CD4-positive, alpha-beta memory T cell (primary cell): Measurements from ENCODE around the gene LMO7. TPM values are rescaled to one million over a fixed set of nuclear protein-coding genes. Genes with fewer than 3 reads are reported as not detected.

ENCODE experiments used
- CTCF ChIA-PET: fragments of 350-600 bp; sonication (Branson Sonifier 250); formaldehyde crosslinking; loops from one replicate; lab custom pipeline; 2021; ENCODE audit warnings: inconsistent platforms; ENCODE audit not compliant: partially characterized antibody; lab: Charles Lee
- POLR2A ChIA-PET: fragments of 350-600 bp; sonication (Branson Sonifier 250); formaldehyde crosslinking; loops from one replicate; lab custom pipeline; 2021; ENCODE audit not compliant: partially characterized antibody; lab: Charles Lee
- DNase-seq, 5 donors: peaks; one replicate each; pipeline versions ENCODE4 v3.0.0 to v3.0.0-alpha.2; 2020 to 2022; ENCODE audit warnings: mixed read lengths in 1 of 5
- H3K27ac ChIP-seq: one replicate; pipeline ENCODE4 v1.7.0; 2013; ENCODE audit warnings: low read depth, low read length
- H3K27me3 ChIP-seq: 2 replicates; pipeline ENCODE4 v1.7.0; 2013; ENCODE audit warnings: mild to moderate bottlenecking, low read length, moderate library complexity; ENCODE audit not compliant: insufficient read depth
- H3K36me3 ChIP-seq: 2 replicates; pipeline ENCODE4 v1.7.0; 2013; ENCODE audit warnings: mild to moderate bottlenecking, low read length, moderate library complexity; ENCODE audit not compliant: insufficient read depth
- H3K4me1 ChIP-seq: 2 replicates; pipeline ENCODE4 v1.7.0; 2013; ENCODE audit warnings: mild to moderate bottlenecking, low read length, moderate library complexity; ENCODE audit not compliant: insufficient read depth
- H3K4me3 ChIP-seq, 2 donors: one replicate each; pipeline ENCODE4 v1.7.0; 2013; ENCODE audit warnings: low read length in 2 of 2, mild to moderate bottlenecking in 1 of 2
- H3K9me3 ChIP-seq, 2 donors: one replicate each; pipeline ENCODE4 v1.7.0; 2013; ENCODE audit warnings: low read length in 2 of 2, control low read depth in 1 of 2; ENCODE audit not compliant: control insufficient read depth in 1 of 2
- H3K27ac Mint-ChIP-seq, 7 donors: one replicate each; pipeline ENCODE4 v1.8.0; 2020 to 2021; ENCODE audit warnings: mixed read lengths in 7 of 7, mild to moderate bottlenecking in 6 of 7, inconsistent platforms in 3 of 7, moderate library complexity in 3 of 7
- H3K27me3 Mint-ChIP-seq, 2 donors: one replicate each; pipeline ENCODE4 v1.8.0; 2020 to 2021; ENCODE audit warnings: mixed read lengths in 2 of 2
- H3K36me3 Mint-ChIP-seq, 2 donors: one replicate each; pipeline ENCODE4 v1.8.0; 2020 to 2021; ENCODE audit warnings: mixed read lengths in 2 of 2, inconsistent platforms in 1 of 2, mild to moderate bottlenecking in 1 of 2
- H3K4me1 Mint-ChIP-seq, 4 donors: one replicate each; pipeline ENCODE4 v1.8.0; 2020 to 2021; ENCODE audit warnings: mixed read lengths in 4 of 4, mild to moderate bottlenecking in 1 of 4
- H3K4me3 Mint-ChIP-seq, 8 donors: one replicate each; pipeline ENCODE4 v1.8.0; 2020 to 2021; ENCODE audit warnings: mixed read lengths in 8 of 8, mild to moderate bottlenecking in 7 of 8, moderate library complexity in 6 of 8, inconsistent platforms in 3 of 8
- H3K9me3 Mint-ChIP-seq, 8 donors: one replicate each; pipeline ENCODE4 v1.8.0; 2020 to 2021; ENCODE audit warnings: mixed read lengths in 8 of 8, mild to moderate bottlenecking in 5 of 8, inconsistent platforms in 3 of 8, moderate library complexity in 1 of 8
- intact Hi-C: fragments of 100-400 bp; cut with micrococcal nuclease; formaldehyde crosslinking; loops from one replicate; pipeline ENCODE4 v1.15.1; 2023
- polyA plus RNA-seq, 2 donors: library from polyadenylated mRNA; unstranded; fragments of 300-500 nt; fragmentation: Illumina TruSeq; gene quantifications; one replicate each; pipeline ENCODE4 v1.2.3, GENCODE V29; 2021
- total RNA-seq, 2 experiments: library from RNA; stranded (reverse); gene quantifications; one replicate each; pipeline ENCODE4 v1.2.3, GENCODE V29; 2021

LMO7 gene
- total and polyA plus RNA-seq, 4 experiments from 2014 or later, result 5.4 to 29.4 (median 20.0) TPM

DNA sequence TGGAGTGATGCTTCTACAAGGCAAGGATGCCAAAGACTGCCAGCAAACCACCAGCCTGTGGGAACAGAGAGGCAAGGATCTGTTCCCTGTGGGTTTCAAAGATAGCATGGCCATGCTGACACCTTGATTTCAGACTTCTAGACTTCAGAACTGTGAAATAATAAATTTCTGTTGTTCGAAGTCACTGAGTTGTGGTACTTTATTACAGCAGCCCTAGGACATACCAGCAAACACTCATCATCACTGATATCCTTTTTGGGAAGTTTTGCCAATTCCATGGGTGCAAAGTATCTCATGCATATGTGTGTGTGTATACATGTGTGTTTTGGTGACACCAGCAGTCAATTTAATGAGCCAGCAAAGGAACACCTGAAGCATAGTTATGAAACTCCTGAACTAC, 21.0 kb downstream of the LMO7 start:
- H3K4me1 ChIP-seq, result no peaks in the 10 kb centered on the region
- H3K9me3 Mint-ChIP-seq, result no peaks in the 10 kb centered on the region
- intact Hi-C loops, result no loop called here
- no peak for DNase-seq
- H3K27me3 Mint-ChIP-seq, result no peaks in the 10 kb centered on the region
- H3K27me3 ChIP-seq, result no peaks in the 10 kb centered on the region
- peaks cover 2 to 13% of the 10 kb centered on the region in 2 donors for H3K36me3 Mint-ChIP-seq
- H3K27ac Mint-ChIP-seq, result no peak overlapping the region
- H3K4me1 Mint-ChIP-seq, result peaks cover 0 to 2% (median under 1%) of the 10 kb centered on the region in 4 donors
- no peaks in the 10 kb centered on the region for H3K9me3 ChIP-seq
- no peak overlapping the region for H3K4me3 ChIP-seq
- ChIA-PET CTCF (no interaction called here), POLR2A (no interaction called here)
- no peaks in the 10 kb centered on the region for H3K36me3 ChIP-seq
- no peak overlapping the region for H3K4me3 Mint-ChIP-seq
- H3K27ac ChIP-seq, result no peak overlapping the region

DNA sequence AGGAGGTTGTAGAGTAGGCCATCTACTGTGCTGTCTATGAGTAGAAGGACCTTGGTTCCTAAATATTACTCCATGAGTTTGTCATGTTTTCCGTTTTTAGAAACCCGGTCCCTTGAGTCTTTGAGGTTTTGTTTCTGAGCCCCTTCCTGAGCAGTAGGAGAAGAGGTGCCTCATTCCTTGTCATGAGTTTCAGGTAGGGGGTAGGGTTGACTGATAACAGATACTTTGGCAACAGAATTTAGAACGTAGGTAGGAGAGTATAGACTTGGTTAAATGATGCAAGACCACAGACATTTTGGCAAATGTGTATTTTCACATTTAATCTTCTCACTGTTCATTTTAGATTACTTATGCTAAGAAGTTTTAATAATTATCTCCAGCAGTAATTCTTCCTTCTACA, 24.6 kb downstream of the LMO7 start:
- Mint-ChIP-seq H3K9me3 (peaks cover 0 to 3% (median 0%) of the 10 kb centered on the region in 8 donors), H3K36me3 (peaks cover 2 to 15% of the 10 kb centered on the region in 2 donors), H3K4me1 (peaks cover 0 to 2% (median under 1%) of the 10 kb centered on the region in 4 donors), H3K27me3 (no peaks in the 10 kb centered on the region), H3K4me3 (no peak overlapping the region), H3K27ac (no peak overlapping the region)
- intact Hi-C loops, result no loop called here
- DNase-seq, result no peak
- CTCF ChIA-PET, result no interaction called here
- POLR2A ChIA-PET, result no interaction called here
- no peaks in the 10 kb centered on the region for H3K4me1 ChIP-seq
- no peak overlapping the region for H3K27ac ChIP-seq
- H3K27me3 ChIP-seq, result no peaks in the 10 kb centered on the region
- no peak overlapping the region for H3K4me3 ChIP-seq
- H3K9me3 ChIP-seq, result no peaks in the 10 kb centered on the region
- no peaks in the 10 kb centered on the region for H3K36me3 ChIP-seq

GRCh38 chr13:75661443-75661842, 25.3 kb downstream of the LMO7 start:
- CTCF ChIA-PET, result interaction anchor here (1.4 kb wide), 1 partner anchor 17 kb away, joined by 3 read pairs; no protein-coding TSS in a partner anchor

DNA sequence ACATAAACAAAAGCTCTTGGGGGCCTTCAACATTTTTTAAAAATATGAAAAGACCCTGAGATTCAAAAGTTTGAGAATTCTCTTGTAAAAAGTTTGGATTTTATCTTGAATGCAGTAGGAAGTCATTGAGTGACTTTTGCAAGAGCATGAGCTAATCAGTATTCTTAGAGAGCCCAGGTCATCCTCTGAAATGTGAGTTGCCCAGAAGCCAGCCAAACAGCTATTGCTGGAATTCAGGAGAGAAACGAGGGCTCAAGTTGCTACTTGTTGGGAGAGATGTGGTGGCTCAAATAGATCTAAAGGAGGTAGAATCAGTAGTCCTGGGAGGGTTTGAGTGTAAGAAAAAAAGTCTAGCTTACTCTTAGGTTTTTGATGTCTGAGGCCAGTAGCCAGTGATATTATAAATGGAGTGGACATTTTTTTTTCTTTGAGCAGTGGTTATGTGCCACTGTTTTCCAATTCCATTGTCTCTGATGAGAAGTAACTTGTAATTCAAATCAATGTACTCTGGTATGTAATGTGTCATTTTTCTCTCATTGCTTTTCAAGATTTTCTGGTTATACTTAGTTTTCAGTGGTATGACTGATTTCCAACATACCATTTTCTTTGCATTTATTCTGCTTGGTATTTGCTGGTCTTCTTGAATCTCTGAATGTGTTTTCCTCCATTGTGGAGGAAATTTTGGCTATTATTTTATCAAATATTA, 30.7 kb downstream of the LMO7 start:
- intact Hi-C loops, result no loop called here
- POLR2A ChIA-PET, result no interaction called here
- no peak overlapping the region for H3K27ac Mint-ChIP-seq
- Histone ChIP-seq H3K27me3 (no peaks in the 10 kb centered on the region), H3K4me3 (no peak overlapping the region), H3K27ac (no peak overlapping the region), H3K4me1 (no peaks in the 10 kb centered on the region), H3K36me3 (no peaks in the 10 kb centered on the region), H3K9me3 (no peaks in the 10 kb centered on the region)
- H3K4me1 Mint-ChIP-seq, result peaks cover 0 to 1% (median 0%) of the 10 kb centered on the region in 4 donors
- no peak for DNase-seq
- peaks cover 0 to 3% (median 0%) of the 10 kb centered on the region in 8 donors for H3K9me3 Mint-ChIP-seq
- CTCF ChIA-PET, result interaction anchor here (2.3 kb wide), 1 partner anchor 29 kb away, joined by 11 read pairs; no protein-coding TSS in a partner anchor
- H3K36me3 Mint-ChIP-seq, result peaks cover 0 to 16% of the 10 kb centered on the region in 2 donors
- no peaks in the 10 kb centered on the region for H3K27me3 Mint-ChIP-seq
- H3K4me3 Mint-ChIP-seq, result no peak overlapping the region

More at GRCh38 chr13:75661443-75661842, 25.3 kb downstream of the LMO7 start:
- no peaks in the 10 kb centered on the region for H3K9me3 ChIP-seq
- intact Hi-C loops, result no loop called here
- no peaks in the 10 kb centered on the region for H3K4me1 ChIP-seq
- no peak overlapping the region for H3K4me3 ChIP-seq
- Mint-ChIP-seq H3K36me3 (peaks cover 2 to 16% of the 10 kb centered on the region in 2 donors), H3K27ac (no peak overlapping the region), H3K27me3 (no peaks in the 10 kb centered on the region), H3K9me3 (peaks cover 0 to 3% (median 0%) of the 10 kb centered on the region in 8 donors), H3K4me3 (no peak overlapping the region), H3K4me1 (peaks cover 0 to 2% (median under 1%) of the 10 kb centered on the region in 4 donors)
- H3K27me3 ChIP-seq, result no peaks in the 10 kb centered on the region
- H3K27ac ChIP-seq, result no peak overlapping the region
- DNase-seq, result no peak
- POLR2A ChIA-PET, result no interaction called here
- H3K36me3 ChIP-seq, result no peaks in the 10 kb centered on the region

GRCh38 chr13:75669706-75670105, 33.6 kb downstream of the LMO7 start:
- no peak overlapping the region for H3K27ac Mint-ChIP-seq
- DNase-seq, result no peak
- no peak overlapping the region for H3K4me3 Mint-ChIP-seq
- peaks cover 0 to 10% of the 10 kb centered on the region in 2 donors for H3K36me3 Mint-ChIP-seq
- peaks cover 0 to 1% (median 0%) of the 10 kb centered on the region in 4 donors for H3K4me1 Mint-ChIP-seq
- no peak overlapping the region for H3K4me3 ChIP-seq
- no peaks in the 10 kb centered on the region for H3K9me3 Mint-ChIP-seq
- H3K27me3 Mint-ChIP-seq, result no peaks in the 10 kb centered on the region
- H3K27me3 ChIP-seq, result no peaks in the 10 kb centered on the region
- CTCF ChIA-PET, result interaction anchor here (2.2 kb wide), 1 partner anchor 26 kb away, joined by 13 read pairs; no protein-coding TSS in a partner anchor
- no peaks in the 10 kb centered on the region for H3K36me3 ChIP-seq
- no peaks in the 10 kb centered on the region for H3K4me1 ChIP-seq
- intact Hi-C loops, result no loop called here
- POLR2A ChIA-PET, result no interaction called here
- H3K27ac ChIP-seq, result no peak overlapping the region
- H3K9me3 ChIP-seq, result no peaks in the 10 kb centered on the region

DNA sequence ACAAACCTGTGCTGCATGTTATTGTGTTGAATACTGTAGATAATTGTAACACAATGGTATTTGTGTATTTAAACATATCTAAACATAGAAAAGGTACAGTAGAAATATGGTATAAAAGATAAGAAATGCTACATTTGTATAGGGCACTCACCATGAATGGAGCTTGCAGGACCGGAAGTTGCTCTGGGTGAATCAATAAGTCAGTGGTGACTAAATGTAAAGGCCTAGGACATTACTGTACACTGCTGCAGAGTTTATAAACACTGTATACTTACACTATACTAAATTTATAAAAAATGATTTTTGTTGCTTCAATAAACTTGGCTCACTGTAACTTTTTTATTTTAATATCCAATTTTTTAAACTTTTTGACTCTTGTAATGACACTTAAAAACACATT, 34.4 kb downstream of the LMO7 start:
- DNase-seq, result no peak
- H3K4me3 Mint-ChIP-seq, result no peak overlapping the region
- intact Hi-C loops, result no loop called here
- Histone ChIP-seq H3K36me3 (no peaks in the 10 kb centered on the region), H3K27ac (no peak overlapping the region), H3K9me3 (no peaks in the 10 kb centered on the region), H3K27me3 (no peaks in the 10 kb centered on the region), H3K4me3 (no peak overlapping the region), H3K4me1 (no peaks in the 10 kb centered on the region)
- ChIA-PET CTCF (interaction anchor here (1.8 to 2.2 kb wide), 2 partner anchors 23 to 25 kb away, joined by 4 to 13 read pairs; no protein-coding TSS in a partner anchor), POLR2A (no interaction called here)
- no peaks in the 10 kb centered on the region for H3K9me3 Mint-ChIP-seq
- H3K36me3 Mint-ChIP-seq, result peaks cover 0 to 10% of the 10 kb centered on the region in 2 donors
- H3K27me3 Mint-ChIP-seq, result no peaks in the 10 kb centered on the region
- H3K27ac Mint-ChIP-seq, result no peak overlapping the region
- H3K4me1 Mint-ChIP-seq, result peaks cover 0 to 1% (median 0%) of the 10 kb centered on the region in 4 donors

DNA sequence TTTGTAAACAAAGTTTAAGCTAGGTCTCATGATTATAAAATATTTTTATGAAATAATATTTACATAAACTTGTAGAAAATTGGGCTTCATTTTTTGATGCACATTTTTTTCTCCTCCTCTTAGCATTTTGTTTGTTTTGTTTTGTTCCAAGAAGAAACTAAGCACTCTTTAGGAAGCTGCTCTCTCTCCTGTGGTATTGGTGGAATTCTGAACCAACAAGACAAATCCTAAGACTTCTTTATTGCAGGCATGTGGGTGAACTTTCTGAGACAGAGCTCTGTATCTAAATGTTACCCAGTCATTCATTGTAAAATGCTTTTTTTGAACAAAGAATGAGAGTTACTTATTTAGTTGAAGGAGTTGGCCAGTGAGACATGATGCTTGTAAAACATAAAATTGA, 39.3 kb downstream of the LMO7 start:
- H3K9me3 Mint-ChIP-seq, result no peaks in the 10 kb centered on the region
- H3K4me3 ChIP-seq, result no peak overlapping the region
- H3K36me3 Mint-ChIP-seq, result peaks cover 3 to 4% of the 10 kb centered on the region in 2 donors
- POLR2A ChIA-PET, result no interaction called here
- CTCF ChIA-PET, result interaction anchor here (1.2 to 3.2 kb wide), 3 partner anchors 19 to 798 kb away, joined by 3 to 15 read pairs (median 3); no protein-coding TSS in a partner anchor
- H3K4me1 Mint-ChIP-seq, result no peaks in the 10 kb centered on the region
- no peak overlapping the region for H3K4me3 Mint-ChIP-seq
- intact Hi-C loops, result no loop called here
- H3K9me3 ChIP-seq, result no peaks in the 10 kb centered on the region
- no peaks in the 10 kb centered on the region for H3K4me1 ChIP-seq
- no peak overlapping the region for H3K27ac ChIP-seq
- no peak overlapping the region for H3K27ac Mint-ChIP-seq
- H3K27me3 Mint-ChIP-seq, result no peaks in the 10 kb centered on the region
- DNase-seq, result no peak
- H3K27me3 ChIP-seq, result no peaks in the 10 kb centered on the region
- H3K36me3 ChIP-seq, result no peaks in the 10 kb centered on the region
